ENCODE data around the gene TLNRD1.

Gene TLNRD1

DNA sequence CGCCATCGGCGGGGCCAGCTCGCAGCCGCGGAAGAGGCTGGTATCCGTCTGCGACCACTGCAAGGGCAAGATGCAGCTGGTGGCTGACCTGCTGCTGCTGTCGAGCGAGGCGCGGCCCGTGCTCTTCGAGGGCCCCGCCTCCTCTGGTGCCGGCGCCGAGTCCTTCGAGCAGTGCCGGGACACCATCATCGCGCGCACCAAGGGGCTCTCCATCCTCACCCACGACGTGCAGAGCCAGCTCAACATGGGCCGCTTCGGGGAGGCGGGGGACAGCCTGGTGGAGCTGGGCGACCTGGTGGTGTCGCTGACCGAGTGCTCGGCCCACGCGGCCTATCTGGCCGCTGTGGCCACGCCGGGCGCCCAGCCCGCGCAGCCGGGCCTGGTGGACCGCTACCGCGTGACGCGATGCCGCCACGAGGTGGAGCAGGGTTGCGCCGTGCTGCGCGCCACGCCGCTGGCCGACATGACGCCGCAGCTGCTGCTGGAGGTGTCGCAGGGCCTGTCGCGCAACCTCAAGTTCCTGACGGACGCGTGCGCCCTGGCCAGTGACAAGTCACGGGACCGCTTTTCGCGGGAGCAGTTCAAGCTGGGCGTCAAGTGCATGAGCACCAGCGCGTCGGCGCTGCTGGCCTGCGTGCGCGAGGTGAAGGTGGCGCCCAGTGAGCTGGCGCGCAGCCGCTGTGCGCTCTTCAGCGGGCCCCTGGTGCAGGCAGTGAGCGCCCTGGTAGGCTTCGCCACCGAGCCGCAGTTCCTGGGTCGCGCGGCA is 1.8 kb downstream of the TLNRD1 start:
- DNase-seq, result no peak

DNA sequence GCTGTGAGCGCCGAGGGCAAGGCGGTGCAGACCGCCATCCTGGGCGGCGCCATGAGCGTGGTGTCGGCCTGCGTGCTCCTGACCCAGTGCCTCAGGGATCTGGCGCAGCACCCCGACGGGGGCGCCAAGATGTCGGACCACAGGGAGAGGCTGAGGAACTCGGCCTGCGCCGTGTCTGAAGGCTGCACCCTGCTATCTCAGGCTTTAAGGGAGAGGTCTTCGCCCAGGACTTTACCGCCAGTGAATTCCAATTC is 2.3 kb downstream of the TLNRD1 start:
- DNase-seq, result no peak

DNA sequence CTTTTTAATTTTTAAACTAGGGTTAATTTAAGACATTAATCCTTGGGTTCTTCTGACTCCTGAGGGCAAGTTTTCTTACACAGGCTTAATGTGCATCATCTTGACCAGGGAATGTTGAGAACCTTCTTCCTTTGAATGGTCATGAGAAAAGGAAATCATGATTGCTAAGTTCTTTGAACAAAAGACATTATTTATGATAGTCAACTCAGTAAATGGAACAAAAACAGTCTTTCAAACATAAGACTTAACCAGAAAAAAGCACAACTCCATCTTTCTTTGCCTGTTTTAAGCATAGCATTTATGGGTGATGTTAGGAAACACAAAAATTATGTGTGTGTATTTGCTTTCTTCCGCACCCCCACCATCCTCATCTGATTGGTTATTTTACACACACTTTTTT is 5.4 kb downstream of the TLNRD1 start:
- no peak for DNase-seq

DNA sequence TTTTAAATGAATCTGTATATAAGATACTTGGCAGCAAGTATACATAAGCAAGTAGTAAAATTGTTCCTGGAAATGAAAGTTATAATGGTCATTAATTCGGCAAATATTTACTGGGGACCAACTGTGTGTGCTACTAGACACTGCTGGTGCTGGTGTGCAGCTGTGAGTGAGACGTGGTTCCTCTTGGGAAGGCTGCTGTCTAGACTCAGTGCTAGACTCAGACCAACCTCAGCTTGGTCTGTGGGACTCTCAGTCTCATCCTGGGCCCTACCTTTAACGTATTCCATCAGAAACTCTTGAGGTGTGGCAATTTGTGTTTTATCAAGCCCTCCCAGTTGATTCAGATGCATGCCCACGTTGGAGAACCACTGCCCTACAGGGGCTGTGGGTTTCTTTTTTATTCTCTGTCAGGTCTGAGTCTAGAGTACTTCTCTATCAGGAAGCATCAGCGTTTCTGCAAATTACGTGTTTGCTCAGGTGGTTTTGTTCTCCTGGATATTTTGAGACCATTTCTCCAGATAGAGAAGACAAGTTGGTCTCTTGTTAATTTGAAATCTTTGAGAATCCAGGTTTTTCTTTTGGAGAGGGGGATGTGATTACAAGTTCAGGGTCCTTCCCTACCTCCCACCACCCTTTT is 6.8 kb downstream of the TLNRD1 start:
- no peak for DNase-seq

DNA sequence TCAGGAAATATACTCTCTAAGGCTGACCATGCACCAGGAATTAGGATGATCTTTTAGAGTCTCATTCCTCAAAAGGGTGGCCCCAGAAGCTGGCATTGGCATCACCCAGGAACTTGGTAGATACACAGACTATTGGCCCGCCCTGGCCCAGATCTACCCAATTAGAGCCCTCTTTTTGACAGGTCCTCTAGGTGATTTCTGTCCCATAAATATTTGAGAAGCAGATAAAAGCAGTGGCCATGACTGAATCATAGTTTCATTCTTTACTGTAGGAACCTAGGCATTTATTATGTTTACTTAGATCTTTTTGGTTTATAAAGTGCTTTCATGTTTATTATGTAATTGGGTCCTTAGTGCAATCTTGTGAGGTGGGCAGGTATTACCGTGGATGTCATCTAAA is 7.6 kb downstream of the TLNRD1 start:
- DNase-seq, result no peak

DNA sequence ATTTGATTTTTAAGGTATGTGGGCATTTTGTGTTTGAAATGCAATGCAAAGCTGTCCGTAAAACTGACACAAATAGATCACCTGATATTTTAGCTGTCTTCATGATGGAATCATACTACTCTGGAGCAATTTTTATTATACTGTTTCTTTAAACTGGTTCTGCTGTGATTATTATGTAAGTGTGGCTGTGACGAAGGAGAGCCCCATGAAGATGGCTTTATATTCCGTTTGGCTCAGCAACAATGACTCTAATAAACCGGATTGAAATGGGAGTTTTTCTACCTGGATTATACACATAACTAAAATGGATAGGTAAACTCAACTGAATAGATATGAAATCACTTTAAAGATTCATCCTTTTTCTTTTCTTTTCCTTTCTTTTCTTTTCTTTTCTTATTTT is 9.4 kb downstream of the TLNRD1 start:
- no peak for DNase-seq

DNA sequence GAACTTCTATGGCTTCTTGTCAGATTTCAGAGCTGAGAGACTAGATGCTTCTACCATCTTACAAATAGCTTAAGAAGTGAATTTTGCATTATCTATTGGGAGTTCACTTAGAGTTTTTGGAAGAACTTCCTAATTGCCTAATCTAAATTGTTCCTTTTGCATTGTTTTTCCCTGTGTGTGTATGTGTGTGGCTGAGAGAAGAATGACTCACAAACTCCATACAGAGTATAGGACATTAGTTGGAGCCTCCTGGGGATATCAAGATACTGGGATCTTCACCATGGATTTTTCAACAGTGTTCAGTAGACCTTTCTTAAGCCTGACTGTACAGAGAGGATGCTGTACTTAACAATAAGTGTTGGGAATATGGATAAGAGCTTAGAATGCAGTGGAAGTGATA is 10.9 kb downstream of the TLNRD1 start:
- DNase-seq, result no peak

DNA sequence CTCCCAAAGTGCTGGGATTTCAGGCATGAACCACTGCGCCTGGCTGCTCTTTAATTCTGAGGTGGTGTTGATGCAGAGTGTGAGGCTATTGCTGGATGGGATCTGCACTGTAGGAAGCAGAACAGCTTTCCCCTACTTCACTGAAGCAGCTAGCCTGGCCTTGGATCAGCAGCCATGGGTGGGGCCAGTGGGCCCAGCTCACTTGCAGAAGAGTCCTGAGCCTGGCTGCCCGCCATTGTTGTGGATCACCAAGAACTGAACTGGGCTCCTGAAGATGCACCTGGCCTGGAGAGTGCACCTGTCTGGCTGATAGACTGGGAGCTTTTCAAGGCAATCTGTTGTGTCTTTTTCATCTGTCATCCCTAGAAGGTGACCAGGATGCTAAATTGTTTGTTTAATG is 11.9 kb downstream of the TLNRD1 start:
- peak; percentile 15 for DNase-seq

DNA sequence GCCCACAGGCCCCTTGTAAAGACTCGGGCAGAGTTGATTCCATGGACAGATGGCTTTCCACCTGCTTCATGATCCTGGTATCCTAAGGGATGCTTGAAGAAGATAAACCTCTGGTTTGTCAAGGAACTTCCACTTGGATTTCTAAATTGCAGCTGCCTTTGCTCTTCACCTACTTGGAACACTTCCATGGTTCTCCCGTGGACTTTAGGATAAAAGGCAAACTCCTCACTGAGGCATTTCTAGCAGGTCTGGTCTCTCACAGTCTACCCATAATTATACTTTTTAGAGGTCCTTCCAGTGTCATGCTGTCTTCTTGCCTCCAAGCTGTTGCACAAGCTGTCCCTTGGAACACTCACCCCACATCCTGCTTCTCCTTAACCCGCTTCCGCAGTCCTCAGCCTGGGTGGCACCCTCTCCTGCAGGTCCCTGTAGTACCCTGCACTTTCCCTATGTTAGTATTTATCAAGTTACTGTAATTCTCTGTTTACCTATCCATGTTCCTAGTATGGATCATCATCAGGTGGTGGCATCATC is 12.7 kb downstream of the TLNRD1 start:
- no peak for DNase-seq

DNA sequence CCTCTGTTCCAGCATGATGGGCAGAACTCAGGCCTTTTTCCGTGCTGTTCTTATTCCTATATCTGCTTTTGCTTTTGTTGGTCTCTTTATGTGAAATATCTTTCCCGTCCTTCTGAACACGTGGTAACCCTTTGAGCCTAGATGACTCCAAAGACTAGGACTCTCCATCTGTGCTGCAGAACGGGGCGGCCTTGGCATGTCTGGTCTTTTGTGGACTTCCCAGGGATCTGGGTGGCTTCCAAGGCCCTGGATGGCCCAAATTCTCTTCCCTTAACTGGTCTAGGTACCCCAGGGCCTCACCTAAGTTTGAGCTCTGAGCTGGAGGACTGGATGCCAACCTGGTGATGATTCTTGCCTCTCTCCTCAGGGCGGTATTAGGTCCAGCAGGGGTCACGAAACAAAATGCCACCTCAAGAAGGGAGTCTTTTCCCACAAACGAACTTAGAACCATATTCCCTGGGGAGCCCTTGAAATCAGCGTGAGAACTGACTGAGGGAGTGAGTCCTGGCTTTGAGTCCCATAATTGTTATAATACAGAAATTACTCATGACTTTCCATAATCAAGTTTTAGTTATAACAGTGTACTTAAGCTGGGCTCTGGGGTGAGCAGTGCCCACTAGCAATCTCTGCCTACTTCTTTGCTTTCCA is 13.8 kb downstream of the TLNRD1 start:
- DNase-seq, result no peak

DNA sequence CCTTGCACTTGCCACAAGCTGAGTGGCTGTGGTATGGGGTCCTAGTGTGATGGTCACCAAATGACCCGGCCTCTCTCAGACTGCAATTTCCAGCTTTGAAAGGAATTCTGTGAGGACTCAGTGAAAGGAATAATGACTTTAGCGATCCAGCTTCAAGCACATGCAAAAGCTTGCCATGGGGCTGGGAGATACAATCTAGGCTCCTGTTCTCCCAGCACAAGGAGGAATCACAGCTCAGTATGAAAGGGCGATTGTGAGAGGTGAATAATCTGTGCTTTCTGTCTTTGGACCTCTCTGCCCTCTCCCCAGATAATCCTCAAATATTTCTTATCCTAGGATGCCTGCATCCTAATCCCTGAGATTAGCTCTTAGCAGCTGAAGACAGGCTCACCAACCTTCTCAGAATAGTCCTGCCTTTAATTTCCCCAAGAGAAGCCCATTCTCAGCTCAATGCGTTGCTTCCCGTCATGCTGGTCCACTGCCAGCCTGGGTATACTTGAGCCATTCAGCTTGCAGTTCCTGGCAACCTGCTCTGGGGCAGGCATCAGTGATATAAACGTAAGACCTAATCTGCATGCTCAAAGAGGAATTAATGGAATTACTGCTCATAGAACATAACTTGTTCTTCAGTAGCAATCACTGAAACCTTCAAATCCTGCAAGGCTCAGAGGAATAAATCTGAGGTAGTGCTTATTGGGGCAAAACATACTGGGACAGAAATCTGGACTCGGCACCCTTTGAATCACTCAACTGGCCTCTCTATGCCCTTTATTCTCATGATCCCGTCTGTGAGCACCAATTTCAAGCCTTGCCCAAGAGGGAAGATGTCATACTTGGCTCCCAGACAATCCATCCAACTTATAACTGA is 15.1 kb downstream of the TLNRD1 start:
- no peak for DNase-seq

DNA sequence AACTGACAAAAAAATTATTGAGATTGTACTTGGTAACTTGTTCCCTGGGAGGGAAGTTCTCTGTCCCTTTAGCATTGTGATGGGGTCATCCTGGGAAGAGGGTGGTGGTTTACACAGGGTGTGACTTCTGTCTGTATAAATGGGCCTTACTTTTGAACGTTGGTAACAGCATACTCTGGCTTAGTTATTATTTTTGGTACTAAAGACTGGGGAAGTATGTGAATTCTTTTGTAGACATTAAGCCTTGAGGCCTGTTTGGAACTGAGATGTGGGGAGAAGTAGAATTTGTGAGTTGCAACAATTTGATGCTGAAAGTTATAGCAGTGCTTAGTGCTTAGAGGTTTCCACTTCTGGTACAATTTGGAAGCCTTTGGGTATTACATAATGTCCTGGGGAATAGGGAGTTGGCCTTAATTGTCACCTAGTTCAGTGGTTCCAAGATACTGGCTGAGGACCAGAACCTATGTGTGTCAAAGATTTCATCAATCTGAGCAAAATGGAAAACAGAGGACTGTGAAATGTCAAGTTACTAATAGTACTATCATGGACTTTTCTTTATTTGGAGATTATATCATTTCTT is 15.9 kb downstream of the TLNRD1 start:
- DNase-seq, result no peak

DNA sequence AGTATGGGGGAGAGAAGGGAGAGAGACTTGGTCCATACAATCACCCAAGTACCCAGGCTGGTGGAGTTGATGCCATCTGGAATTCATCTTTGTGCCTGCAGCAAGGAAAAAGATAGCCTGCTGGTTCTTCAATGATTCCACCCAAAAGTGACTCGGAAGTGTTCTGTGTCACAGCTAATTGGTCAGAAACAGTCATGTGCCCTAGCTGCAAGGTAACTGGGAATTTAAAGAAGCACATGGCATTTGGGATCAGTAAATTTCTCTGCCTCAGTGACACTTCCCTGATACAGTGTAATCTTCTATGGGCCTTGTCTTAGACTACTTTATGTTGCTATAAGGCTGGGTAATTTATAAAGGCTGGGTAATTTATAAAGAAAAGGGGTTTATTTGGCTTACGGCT is 17.5 kb downstream of the TLNRD1 start:
- no peak for DNase-seq

DNA sequence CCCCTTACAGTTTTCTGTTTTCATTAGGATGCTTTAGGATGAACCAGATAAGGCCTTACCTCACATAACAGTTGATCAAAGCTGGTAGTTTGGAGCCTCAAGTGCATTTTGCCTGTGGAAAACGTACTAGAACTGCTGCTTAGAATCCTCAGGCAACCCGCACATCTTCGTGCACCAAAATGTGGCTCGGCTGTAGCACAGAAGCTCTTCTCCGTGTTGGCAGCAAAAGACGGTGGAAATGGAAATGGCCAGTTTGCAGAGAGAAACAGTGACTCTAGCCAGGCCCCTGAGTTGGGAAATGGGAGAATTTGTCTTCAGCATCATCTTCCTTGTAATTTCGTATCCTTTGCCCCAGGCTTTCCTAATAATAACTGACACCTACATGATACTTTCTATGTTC is 20.6 kb downstream of the TLNRD1 start:
- no peak for DNase-seq

DNA sequence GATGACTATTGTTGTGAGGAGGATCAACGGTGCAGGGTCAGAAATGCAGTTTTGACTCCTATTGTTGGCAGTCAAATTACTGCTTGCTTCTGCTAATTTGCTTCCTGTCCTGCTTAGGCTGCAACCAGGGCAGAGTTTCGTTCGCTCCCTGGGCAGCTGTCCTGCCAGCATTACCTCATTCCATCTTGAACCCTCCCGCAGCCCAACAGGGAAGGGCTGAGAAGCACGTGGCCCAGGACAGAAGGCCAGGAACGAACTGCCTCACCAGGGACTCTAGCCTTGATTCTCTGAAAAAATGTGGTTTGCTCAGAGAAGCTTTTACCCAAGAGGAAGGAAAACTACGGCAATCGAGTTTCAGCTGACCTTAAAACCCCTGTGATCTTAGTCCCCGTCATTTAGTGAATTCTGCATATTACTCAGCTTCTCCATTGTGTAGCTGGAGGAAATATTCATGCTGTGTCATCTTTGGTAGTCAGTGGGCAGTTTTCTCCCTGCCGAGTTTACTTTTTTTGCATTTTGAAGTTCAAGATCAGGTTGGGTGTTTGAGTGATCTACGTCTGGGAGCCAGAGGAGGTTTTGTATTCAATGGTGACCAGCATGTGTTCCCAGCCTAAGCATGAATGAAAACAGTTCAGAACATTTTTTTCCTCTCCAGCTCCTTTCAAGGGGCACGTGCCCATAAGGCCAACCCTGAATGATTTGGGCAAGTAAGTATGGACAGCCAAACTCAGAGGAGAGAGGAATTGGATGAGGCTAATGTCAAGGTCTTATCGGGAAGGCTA is 23.0 kb downstream of the TLNRD1 start:
- DNase-seq, result no peak

DNA sequence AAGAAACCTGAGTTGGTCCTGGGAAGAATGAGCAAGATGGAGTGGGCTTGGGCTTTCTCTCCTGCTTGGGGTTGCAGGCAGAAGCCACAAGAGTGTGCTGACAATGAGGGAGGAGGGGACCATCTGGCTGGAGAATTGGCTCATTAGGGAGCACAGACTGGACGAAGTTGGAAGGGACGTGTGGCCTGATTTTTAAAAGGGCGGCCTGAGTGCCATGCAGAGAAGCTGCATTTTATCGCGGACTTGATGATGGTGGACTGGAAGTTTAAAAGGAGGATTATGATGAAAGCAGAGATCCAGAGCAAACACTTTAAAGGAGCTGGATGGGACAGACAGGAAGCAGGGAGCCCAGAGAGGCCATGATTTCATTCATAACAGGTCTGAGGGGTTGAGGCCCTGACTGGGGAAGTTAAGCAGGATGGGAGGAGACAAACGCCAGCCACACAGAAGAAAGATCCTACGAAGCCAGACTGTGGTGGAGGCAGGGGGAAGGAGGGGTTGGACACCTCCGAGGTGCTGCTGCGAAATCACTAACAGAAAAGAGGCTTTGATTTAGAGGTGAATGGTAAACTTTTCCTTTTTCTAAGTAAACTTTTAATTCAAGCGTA is 23.6 kb downstream of the TLNRD1 start:
- DNase-seq, result peak; percentile 39

DNA sequence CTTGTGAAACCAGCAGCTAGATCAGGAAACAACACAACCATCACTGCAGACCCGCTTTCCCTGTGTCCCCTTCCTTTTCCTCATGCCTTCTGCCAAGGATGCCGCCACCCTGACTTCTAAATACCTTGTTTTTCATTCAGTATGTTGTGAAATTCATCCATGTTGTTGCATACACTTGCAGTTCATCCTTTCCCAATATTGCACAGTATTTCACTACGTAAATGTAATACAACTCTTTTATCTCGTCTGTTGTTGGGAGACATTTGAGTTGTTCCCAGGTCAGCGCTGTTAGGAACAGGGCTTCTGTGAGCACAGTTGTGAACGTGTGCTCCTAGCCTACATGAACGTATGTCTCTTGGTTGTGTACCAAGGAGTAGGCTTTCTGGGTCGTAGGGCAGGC is 24.2 kb downstream of the TLNRD1 start:
- no peak for DNase-seq

DNA sequence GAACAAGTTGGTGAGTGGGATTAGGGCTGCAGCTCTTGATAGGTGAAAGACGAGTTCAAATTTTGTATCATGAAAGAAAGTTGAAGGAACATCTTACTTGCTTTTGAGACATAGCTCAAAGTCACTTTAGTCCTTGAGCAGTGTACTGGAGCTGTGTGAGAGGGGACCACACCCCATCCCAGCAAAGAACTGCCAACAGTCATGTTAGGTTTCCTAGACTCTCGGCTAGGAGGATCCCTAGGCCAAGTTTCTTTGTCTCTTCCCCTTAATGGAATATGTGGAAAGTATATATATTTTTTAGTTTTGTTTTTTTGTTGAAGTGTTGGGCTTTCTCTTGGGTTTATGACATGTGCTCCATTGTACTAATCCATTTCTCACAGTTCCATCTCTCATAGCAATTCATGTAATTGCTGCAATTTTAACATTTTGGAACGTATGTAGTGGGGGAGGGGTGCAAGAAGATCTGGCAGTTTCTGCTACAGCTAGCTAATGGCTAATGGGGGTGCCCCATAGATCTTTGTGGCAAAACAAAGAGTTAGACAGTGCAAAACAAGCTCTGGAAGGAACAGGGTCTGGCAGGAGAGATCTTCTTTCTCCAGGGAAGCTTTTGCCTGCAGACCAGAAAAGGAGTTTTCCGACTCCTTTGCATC is 25.1 kb downstream of the TLNRD1 start:
- DNase-seq, result no peak

DNA sequence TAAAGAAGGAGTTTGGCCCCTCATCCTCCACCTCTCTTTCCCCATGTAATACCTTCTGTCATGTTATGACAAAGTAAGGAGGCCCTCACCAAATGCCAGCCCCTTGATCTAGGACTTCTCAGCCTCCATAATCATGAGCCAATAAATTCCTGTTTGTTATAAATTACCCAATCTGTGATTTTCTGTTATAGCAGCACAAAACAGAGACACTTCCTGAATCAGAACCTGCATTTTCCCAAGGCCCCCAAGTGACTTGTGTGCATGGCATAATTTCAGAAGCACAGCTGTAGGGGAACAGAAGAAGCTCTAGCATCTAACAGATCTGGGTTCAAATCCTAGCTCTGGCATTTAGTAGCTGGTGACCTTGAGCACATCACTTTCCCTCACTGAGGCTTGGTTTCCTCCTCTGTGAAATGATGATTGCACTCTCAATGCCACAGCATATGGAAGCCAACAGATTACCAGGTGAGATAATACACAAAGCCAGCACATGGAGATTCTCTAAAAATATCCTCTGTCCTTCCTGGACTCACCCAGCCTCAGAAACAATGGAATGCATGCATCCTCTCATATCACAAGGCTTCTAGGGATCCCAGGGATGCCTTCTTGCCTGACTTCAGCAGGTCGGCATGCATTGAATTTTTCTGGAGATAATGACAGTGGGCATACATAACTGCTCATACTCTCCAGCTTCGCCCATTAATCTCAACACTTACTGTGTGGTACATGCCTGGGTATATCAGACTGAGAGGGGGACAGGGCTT is 26.3 kb downstream of the TLNRD1 start:
- DNase-seq, result no peak
